SK-N-SH treated with all-trans-retinoic acid at 6 μM for 48 hours (cell line): ENCODE data around the gene RPS6KA2.

ENCODE experiments used
- ARNTL ChIP-seq: fragments of 450-650 bp; formaldehyde crosslinking; IDR thresholded peaks from 2 replicates; pipeline ENCODE4 v1.5.0; 2020; ENCODE audit warnings: low read depth, mild to moderate bottlenecking, moderate library complexity, borderline replicate concordance
- ZC3H10 ChIP-seq: fragments of 250-450 bp; sonication (Bioruptor Pico); IDR thresholded peaks from 2 replicates; pipeline ENCODE4 v1.5.1; 2021; ENCODE audit warnings: mild to moderate bottlenecking, moderate library complexity
- ZFP30 ChIP-seq: fragments of 450-650 bp; formaldehyde crosslinking; IDR thresholded peaks from 2 replicates; pipeline ENCODE4 v1.5.0; 2022; ENCODE audit warnings: mild to moderate bottlenecking, moderate library complexity
- ZNF565 ChIP-seq: fragments of 450-650 bp; formaldehyde crosslinking; conservative IDR thresholded peaks from 2 replicates; pipeline ENCODE4 v1.5.0; 2020; ENCODE audit warnings: low read depth, mild to moderate bottlenecking, moderate library complexity
- TF ChIP-seq, protein P1 (sequence below): fragments of 250-450 bp; sonication (Bioruptor Pico); IDR thresholded peaks from 2 replicates; pipeline ENCODE4 v1.5.1; 2020; ENCODE audit warnings: low read depth, mild to moderate bottlenecking, moderate library complexity
- TF ChIP-seq, protein P2 (sequence below): fragments of 250-450 bp; sonication (Bioruptor Pico); IDR thresholded peaks from 2 replicates; pipeline ENCODE4 v1.5.1; 2021; ENCODE audit warnings: mild to moderate bottlenecking, moderate library complexity

DNA sequence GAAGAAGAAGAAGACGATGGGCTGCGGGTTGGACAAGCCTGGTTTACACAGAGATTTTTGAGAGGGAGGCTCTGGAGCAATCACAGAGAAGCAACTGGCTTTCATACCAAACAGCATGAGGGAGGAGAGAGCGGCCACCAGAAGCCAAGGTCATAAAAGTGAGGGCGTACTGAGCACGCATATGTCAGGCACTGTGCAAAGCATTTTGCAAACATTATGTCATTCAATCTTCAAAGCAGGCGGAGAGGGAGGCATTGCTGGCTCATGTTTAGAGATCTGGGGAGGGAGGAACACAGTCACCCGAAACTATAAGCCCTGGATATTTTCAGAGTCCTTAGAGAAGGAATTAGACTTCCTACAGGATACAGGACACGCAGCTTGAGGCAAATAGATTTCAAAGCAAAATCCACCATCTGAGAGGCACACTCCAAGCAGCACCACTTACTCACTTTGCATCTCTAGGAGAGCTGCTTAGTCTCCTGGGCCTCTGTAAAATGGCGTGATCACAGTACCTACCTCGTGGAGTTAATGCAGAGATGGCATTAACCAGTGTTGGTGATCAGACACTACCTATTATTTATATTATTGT is 65.2 kb downstream of the RPS6KA2 start:
- TF ChIP-seq ARNTL (CRISPR knock-in tag) (no peak), ZNF565 (CRISPR knock-in tag) (no peak), ZFP30 (no peak), ZC3H10 (no peak)
- TF ChIP-seq, protein P1, sequence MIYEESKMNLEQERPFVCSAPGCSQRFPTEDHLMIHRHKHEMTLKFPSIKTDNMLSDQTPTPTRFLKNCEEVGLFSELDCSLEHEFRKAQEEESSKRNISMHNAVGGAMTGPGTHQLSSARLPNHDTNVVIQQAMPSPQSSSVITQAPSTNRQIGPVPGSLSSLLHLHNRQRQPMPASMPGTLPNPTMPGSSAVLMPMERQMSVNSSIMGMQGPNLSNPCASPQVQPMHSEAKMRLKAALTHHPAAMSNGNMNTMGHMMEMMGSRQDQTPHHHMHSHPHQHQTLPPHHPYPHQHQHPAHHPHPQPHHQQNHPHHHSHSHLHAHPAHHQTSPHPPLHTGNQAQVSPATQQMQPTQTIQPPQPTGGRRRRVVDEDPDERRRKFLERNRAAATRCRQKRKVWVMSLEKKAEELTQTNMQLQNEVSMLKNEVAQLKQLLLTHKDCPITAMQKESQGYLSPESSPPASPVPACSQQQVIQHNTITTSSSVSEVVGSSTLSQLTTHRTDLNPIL (CRISPR knock-in tag) = no peak
- TF ChIP-seq, protein P2, sequence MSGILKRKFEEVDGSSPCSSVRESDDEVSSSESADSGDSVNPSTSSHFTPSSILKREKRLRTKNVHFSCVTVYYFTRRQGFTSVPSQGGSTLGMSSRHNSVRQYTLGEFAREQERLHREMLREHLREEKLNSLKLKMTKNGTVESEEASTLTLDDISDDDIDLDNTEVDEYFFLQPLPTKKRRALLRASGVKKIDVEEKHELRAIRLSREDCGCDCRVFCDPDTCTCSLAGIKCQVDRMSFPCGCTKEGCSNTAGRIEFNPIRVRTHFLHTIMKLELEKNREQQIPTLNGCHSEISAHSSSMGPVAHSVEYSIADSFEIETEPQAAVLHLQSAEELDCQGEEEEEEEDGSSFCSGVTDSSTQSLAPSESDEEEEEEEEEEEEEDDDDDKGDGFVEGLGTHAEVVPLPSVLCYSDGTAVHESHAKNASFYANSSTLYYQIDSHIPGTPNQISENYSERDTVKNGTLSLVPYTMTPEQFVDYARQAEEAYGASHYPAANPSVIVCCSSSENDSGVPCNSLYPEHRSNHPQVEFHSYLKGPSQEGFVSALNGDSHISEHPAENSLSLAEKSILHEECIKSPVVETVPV = no peak
